SK-N-SH (cell line): ENCODE results near the gene PCSK5. TPM values are rescaled to one million over a fixed set of nuclear protein-coding genes. Genes with fewer than 3 reads are reported as not detected.

Experiments used
- CTCF ChIA-PET: fragments of 300-600, 350-600 bp; formaldehyde crosslinking; extraction: SDS; loops from one replicate; lab custom pipeline; 2021; lab: Yijun Ruan, JAX
- POLR2A ChIA-PET: fragments of 350-600 bp; sonication (Branson Sonifier 250); formaldehyde crosslinking; extraction: SDS; loops from one replicate; lab custom pipeline; 2020; ENCODE audit warnings: antibody characterized with exemption, inconsistent platforms; lab: Yijun Ruan, JAX
- DNase-seq: peaks from one replicate; pipeline ENCODE4 v3.0.0; 2012
- H2AFZ ChIP-seq: fragments of 200-600 bp; sonication (generic); 2 replicates; pipeline ENCODE4 v1.8.1; 2016; ENCODE audit warnings: antibody characterized with exemption, mild to moderate bottlenecking, low read depth
- H3F3A ChIP-seq: fragments of 200-600 bp; sonication (generic); replicated peaks from 2 replicates; pipeline ENCODE3; 2016; ENCODE audit warnings: antibody characterized with exemption, mild to moderate bottlenecking; ENCODE audit not compliant: insufficient read depth
- H3K27ac ChIP-seq, 2 experiments: fragments of 200-500 bp in 1 of 2; fragments of 200-600 bp in 1 of 2; sonication (Bioruptor generic) in 1 of 2; sonication (generic), shearing (Covaris generic) in 1 of 2; 2 replicates each; pipeline versions ENCODE4 v1.5.1 to v1.6.1; 2014 to 2016; ENCODE audit warnings: low read depth in 2 of 2, inconsistent platforms in 1 of 2, low read length in 1 of 2, mild to moderate bottlenecking in 1 of 2, mixed read lengths in 1 of 2
- H3K27me3 ChIP-seq: fragments of 200-600 bp; sonication (generic), shearing (Covaris generic); 2 replicates; pipeline ENCODE4 v1.6.1; 2016; ENCODE audit warnings: mixed run types; ENCODE audit not compliant: insufficient read depth
- H3K36me3 ChIP-seq, 2 experiments: fragments of 200-500 bp in 1 of 2; fragments of 200-600 bp in 1 of 2; sonication (Bioruptor generic) in 1 of 2; sonication (generic) in 1 of 2; replicated peaks in 1 of 2; 2 replicates each; pipeline versions ENCODE3 to v1.5.1; 2014 to 2016; ENCODE audit warnings: low read length in 1 of 2, mild to moderate bottlenecking in 1 of 2; ENCODE audit not compliant: insufficient read depth in 2 of 2, control insufficient read depth in 1 of 2
- H3K4me1 ChIP-seq, 2 experiments: fragments of 200-500 bp in 1 of 2; fragments of 200-600 bp in 1 of 2; sonication (Bioruptor generic) in 1 of 2; sonication (generic), shearing (Covaris generic) in 1 of 2; 2 replicates each; pipeline versions ENCODE4 v1.5.1 to v1.6.1; 2014 to 2016; ENCODE audit warnings: low read depth in 1 of 2, low read length in 1 of 2, mixed run types in 1 of 2; ENCODE audit not compliant: insufficient read depth in 2 of 2, control insufficient read depth in 1 of 2
- H3K4me2 ChIP-seq: fragments of 200-600 bp; sonication (generic), shearing (Covaris generic); 2 replicates; pipeline ENCODE4 v1.6.1; 2017; ENCODE audit warnings: mixed run types
- H3K4me3 ChIP-seq, 2 experiments: fragments of 200-500 bp in 1 of 2; fragments of 200-600 bp in 1 of 2; sonication (Bioruptor generic) in 1 of 2; sonication (generic), shearing (Covaris generic) in 1 of 2; 2 replicates each; pipeline versions ENCODE4 v1.5.1 to v1.8.1; 2014 to 2016; ENCODE audit warnings: low read depth in 2 of 2, inconsistent platforms in 1 of 2, low read length in 1 of 2, mild to moderate bottlenecking in 1 of 2, mixed read lengths in 1 of 2, moderate library complexity in 1 of 2
- H3K79me2 ChIP-seq: fragments of 200-600 bp; sonication (generic); 2 replicates; pipeline ENCODE4 v1.8.1; 2017; ENCODE audit warnings: mild to moderate bottlenecking; ENCODE audit not compliant: insufficient read depth
- H3K9ac ChIP-seq: fragments of 200-600 bp; sonication (generic); 2 replicates; pipeline ENCODE4 v1.6.1; 2017; ENCODE audit warnings: mixed run types
- H3K9me2 ChIP-seq: fragments of 200-600 bp; sonication (generic); 2 replicates; pipeline ENCODE4 v1.6.1; 2017; ENCODE audit warnings: mixed run types
- H3K9me3 ChIP-seq: fragments of 200-600 bp; sonication (generic); 2 replicates; pipeline ENCODE4 v1.6.1; 2017; ENCODE audit warnings: mixed run types, mild to moderate bottlenecking, moderate library complexity
- H4K20me1 ChIP-seq: fragments of 200-600 bp; sonication (generic); 2 replicates; pipeline ENCODE4 v1.6.1; 2017; ENCODE audit warnings: mild to moderate bottlenecking, mixed run types; ENCODE audit not compliant: insufficient read depth
- EZH2phosphoT487 ChIP-seq: fragments of 200-600 bp; sonication (generic); IDR thresholded peaks from 2 replicates; pipeline ENCODE4 v1.6.1; 2017; ENCODE audit warnings: low read depth, mixed run types, mild to moderate bottlenecking, antibody characterized with exemption, moderate library complexity, borderline replicate concordance
- FOSL2 ChIP-seq: IDR thresholded peaks from 2 replicates; pipeline ENCODE4 v1.4.0; 2012; ENCODE audit warnings: low read depth, mild to moderate bottlenecking, moderate library complexity, borderline replicate concordance
- FOXM1 ChIP-seq: IDR thresholded peaks from 2 replicates; pipeline ENCODE4 v1.4.0; 2012; ENCODE audit warnings: low read depth, mild to moderate bottlenecking
- GABPA ChIP-seq: IDR thresholded peaks from 2 replicates; pipeline ENCODE4 v1.4.0; 2012; ENCODE audit warnings: low read depth, mild to moderate bottlenecking
- JUND ChIP-seq: IDR thresholded peaks from 2 replicates; pipeline ENCODE4 v1.4.0; 2012
- MXI1 ChIP-seq: IDR thresholded peaks from 2 replicates; pipeline ENCODE4 v1.6.1; 2012; ENCODE audit warnings: mild to moderate bottlenecking, low read depth, low read length, improper control_type of control experiment
- NRF1 ChIP-seq: IDR thresholded peaks from 2 replicates; pipeline ENCODE4 v1.6.1; 2012; ENCODE audit warnings: low read depth, mild to moderate bottlenecking, low read length
- POLR2AphosphoS5 ChIP-seq: IDR thresholded peaks from 2 replicates; pipeline ENCODE4 v1.6.1; 2012; ENCODE audit warnings: low read depth, low read length
- RAD21 ChIP-seq: IDR thresholded peaks from 2 replicates; pipeline ENCODE4 v1.6.1; 2012; ENCODE audit warnings: mild to moderate bottlenecking, low read length
- RFX5 ChIP-seq: IDR thresholded peaks from 2 replicates; pipeline ENCODE4 v1.6.1; 2012; ENCODE audit warnings: mild to moderate bottlenecking, improper control_type of control experiment, low read length
- SMC3 ChIP-seq: IDR thresholded peaks from 2 replicates; pipeline ENCODE4 v1.6.1; 2012; ENCODE audit warnings: low read depth, low read length, improper control_type of control experiment
- TAF1 ChIP-seq: IDR thresholded peaks from 2 replicates; pipeline ENCODE4 v1.6.1; 2012; ENCODE audit warnings: low read depth, mild to moderate bottlenecking, low read length, moderate library complexity, borderline replicate concordance
- YY1 ChIP-seq: IDR thresholded peaks from 2 replicates; pipeline ENCODE4 v1.4.0; 2012; ENCODE audit warnings: low read depth, mild to moderate bottlenecking
- WGBS: methylation state at CpG from one replicate; pipeline ENCODE4 v1.1.6; 2017; ENCODE audit warnings: low lambda C conversion rate; 5-methylcytosine and 5-hydroxymethylcytosine counted together
- polyA plus RNA-seq, 3 experiments: library from polyadenylated mRNA; depleted of rRNA; stranded (reverse); fragments of >200 nt; gene quantifications; 2 replicates each; pipeline ENCODE4 v1.2.3, GENCODE V29; 2012
- TF ChIP-seq, protein P1 (sequence below): fragments of 150-350 bp; IDR thresholded peaks from 2 replicates; pipeline ENCODE4 v1.6.1; 2017; ENCODE audit warnings: antibody characterized with exemption, low read length, low read depth, borderline replicate concordance
- TF ChIP-seq, protein P2 (sequence below): IDR thresholded peaks from 2 replicates; pipeline ENCODE4 v1.4.0; 2012; ENCODE audit warnings: low read depth, borderline replicate concordance
- TF ChIP-seq, protein P3 (sequence below): IDR thresholded peaks from 2 replicates; pipeline ENCODE4 v1.6.1; 2012; ENCODE audit warnings: mild to moderate bottlenecking, low read depth, low read length, moderate library complexity

PCSK5 gene
- polyA plus RNA-seq, 1 of the 3 experiments (the other 2 are of a cell fraction) = 0.08 TPM

DNA sequence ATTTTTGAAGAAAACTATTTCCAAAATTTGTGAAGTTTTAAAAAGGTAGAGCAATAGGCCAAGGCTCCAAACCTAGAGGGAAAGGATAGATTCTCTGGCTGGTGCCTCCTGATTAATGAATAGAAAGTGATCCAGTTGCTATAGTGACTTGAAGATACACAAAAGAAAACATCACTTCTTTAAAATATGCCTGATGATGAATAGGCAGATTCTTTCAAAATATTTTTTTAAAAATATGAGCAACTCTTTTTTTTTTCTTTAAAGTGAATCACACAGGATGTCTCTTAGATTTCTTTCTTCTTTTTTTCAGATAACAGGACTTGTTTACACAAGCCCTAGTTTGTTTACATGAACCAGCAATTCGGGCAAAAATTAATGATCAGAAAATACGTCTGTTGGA lies 379.3 kb downstream of the PCSK5 start:
- no peak overlapping the region for H3K4me2 ChIP-seq
- H3K9ac ChIP-seq = no peak overlapping the region
- POLR2A ChIA-PET = no interaction called here
- no peak for DNase-seq
- H3K9me3 ChIP-seq = no peaks in the 10 kb centered on the region
- no peak overlapping the region for H3K27ac ChIP-seq
- no peaks in the 10 kb centered on the region for H4K20me1 ChIP-seq
- H3K79me2 ChIP-seq = no peaks in the 10 kb centered on the region
- no peaks in the 10 kb centered on the region for H3K9me2 ChIP-seq
- H3K36me3 ChIP-seq = no peaks in the 10 kb centered on the region
- TF ChIP-seq RFX5 (no peak), SMC3 (no peak), POLR2AphosphoS5 (no peak), RAD21 (no peak), JUND (no peak), GABPA (no peak), FOSL2 (no peak), MXI1 (no peak), EZH2phosphoT487 (no peak)
- TF ChIP-seq, protein P1, sequence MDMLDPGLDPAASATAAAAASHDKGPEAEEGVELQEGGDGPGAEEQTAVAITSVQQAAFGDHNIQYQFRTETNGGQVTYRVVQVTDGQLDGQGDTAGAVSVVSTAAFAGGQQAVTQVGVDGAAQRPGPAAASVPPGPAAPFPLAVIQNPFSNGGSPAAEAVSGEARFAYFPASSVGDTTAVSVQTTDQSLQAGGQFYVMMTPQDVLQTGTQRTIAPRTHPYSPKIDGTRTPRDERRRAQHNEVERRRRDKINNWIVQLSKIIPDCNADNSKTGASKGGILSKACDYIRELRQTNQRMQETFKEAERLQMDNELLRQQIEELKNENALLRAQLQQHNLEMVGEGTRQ = no peak
- TF ChIP-seq, all 33 proteins: peak for 0
- CTCF ChIA-PET = no interaction called here
- H3K27me3 ChIP-seq = no peaks in the 10 kb centered on the region
- H3K4me1 ChIP-seq = no peaks in the 10 kb centered on the region
- 1% methylated on average over 2 of the region's 2 CpGs for WGBS
- H3F3A ChIP-seq = no peaks in the 10 kb centered on the region
- H3K4me3 ChIP-seq = no peak overlapping the region
- no peak overlapping the region for H2AFZ ChIP-seq

DNA sequence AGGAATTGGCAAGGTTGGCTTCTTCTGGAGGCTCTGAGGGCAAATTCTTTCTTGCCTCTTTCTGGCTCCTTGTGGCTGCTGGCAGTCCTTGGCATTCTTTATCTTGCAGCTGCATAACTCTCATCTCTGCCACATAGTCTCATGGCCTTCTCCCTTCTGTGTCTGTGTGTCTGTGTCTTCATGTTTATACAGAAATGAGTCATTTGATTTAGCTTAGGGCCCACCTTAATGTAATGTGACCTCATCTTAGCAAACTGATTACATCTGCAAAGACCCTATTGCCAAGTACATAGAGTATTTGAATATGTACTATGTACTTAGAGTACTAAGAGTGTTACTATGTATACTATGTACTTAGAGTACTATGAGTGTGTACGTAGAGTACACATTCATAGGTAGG lies 381.3 kb downstream of the PCSK5 start:
- Histone ChIP-seq H2AFZ (no peak overlapping the region), H3K9me3 (no peaks in the 10 kb centered on the region), H3F3A (no peaks in the 10 kb centered on the region), H3K4me2 (no peak overlapping the region), H3K4me1 (no peaks in the 10 kb centered on the region), H3K79me2 (no peaks in the 10 kb centered on the region), H3K4me3 (no peak overlapping the region), H3K27me3 (no peaks in the 10 kb centered on the region), H3K9ac (no peak overlapping the region), H3K27ac (no peak overlapping the region), H3K9me2 (no peaks in the 10 kb centered on the region), H4K20me1 (no peaks in the 10 kb centered on the region), H3K36me3 (no peaks in the 10 kb centered on the region)
- TF ChIP-seq NRF1 = no peak
- TF ChIP-seq YY1 = no peak
- TF ChIP-seq MXI1 = no peak
- TF ChIP-seq, protein P2, sequence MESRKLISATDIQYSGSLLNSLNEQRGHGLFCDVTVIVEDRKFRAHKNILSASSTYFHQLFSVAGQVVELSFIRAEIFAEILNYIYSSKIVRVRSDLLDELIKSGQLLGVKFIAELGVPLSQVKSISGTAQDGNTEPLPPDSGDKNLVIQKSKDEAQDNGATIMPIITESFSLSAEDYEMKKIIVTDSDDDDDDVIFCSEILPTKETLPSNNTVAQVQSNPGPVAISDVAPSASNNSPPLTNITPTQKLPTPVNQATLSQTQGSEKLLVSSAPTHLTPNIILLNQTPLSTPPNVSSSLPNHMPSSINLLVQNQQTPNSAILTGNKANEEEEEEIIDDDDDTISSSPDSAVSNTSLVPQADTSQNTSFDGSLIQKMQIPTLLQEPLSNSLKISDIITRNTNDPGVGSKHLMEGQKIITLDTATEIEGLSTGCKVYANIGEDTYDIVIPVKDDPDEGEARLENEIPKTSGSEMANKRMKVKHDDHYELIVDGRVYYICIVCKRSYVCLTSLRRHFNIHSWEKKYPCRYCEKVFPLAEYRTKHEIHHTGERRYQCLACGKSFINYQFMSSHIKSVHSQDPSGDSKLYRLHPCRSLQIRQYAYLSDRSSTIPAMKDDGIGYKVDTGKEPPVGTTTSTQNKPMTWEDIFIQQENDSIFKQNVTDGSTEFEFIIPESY = no peak
- TF ChIP-seq FOXM1 = no peak
- TF ChIP-seq EZH2phosphoT487 = no peak
- TF ChIP-seq, protein P3, sequence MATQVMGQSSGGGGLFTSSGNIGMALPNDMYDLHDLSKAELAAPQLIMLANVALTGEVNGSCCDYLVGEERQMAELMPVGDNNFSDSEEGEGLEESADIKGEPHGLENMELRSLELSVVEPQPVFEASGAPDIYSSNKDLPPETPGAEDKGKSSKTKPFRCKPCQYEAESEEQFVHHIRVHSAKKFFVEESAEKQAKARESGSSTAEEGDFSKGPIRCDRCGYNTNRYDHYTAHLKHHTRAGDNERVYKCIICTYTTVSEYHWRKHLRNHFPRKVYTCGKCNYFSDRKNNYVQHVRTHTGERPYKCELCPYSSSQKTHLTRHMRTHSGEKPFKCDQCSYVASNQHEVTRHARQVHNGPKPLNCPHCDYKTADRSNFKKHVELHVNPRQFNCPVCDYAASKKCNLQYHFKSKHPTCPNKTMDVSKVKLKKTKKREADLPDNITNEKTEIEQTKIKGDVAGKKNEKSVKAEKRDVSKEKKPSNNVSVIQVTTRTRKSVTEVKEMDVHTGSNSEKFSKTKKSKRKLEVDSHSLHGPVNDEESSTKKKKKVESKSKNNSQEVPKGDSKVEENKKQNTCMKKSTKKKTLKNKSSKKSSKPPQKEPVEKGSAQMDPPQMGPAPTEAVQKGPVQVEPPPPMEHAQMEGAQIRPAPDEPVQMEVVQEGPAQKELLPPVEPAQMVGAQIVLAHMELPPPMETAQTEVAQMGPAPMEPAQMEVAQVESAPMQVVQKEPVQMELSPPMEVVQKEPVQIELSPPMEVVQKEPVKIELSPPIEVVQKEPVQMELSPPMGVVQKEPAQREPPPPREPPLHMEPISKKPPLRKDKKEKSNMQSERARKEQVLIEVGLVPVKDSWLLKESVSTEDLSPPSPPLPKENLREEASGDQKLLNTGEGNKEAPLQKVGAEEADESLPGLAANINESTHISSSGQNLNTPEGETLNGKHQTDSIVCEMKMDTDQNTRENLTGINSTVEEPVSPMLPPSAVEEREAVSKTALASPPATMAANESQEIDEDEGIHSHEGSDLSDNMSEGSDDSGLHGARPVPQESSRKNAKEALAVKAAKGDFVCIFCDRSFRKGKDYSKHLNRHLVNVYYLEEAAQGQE = no peak
- no peak for TF ChIP-seq TAF1
- TF ChIP-seq, protein P1 = no peak
- TF ChIP-seq JUND = no peak
- CTCF ChIA-PET = no interaction called here
- no peak for DNase-seq
- 8% methylated on average over 1 of the region's 1 CpG for WGBS
- POLR2A ChIA-PET = no interaction called here
